Uterus (tissue), 2 donors: ENCODE results near the gene EFHC1.

Experiments used
- CTCF ChIP-seq, 4 experiments: fragments of 200-600 bp in 2 of 4; fragments of 450-650 bp in 2 of 4; sonication (generic) in 2 of 4; IDR thresholded peaks; one replicate each; pipeline ENCODE4 v1.5.1; 2016 to 2019; ENCODE audit warnings: antibody characterized with exemption in 4 of 4, mild to moderate bottlenecking in 2 of 4, moderate library complexity in 1 of 4
- POLR2A ChIP-seq, 2 donors: fragments of 450-650 bp; IDR thresholded peaks; one replicate each; pipeline ENCODE4 v1.6.1; 2016; ENCODE audit warnings: antibody characterized with exemption in 2 of 2, mild to moderate bottlenecking in 1 of 2, moderate library complexity in 1 of 2

GRCh38 chr6:52416629-52417151, 3.5 kb upstream of the EFHC1 start:
- TF ChIP-seq POLR2A (IDR thresholded peaks at IDR 0.05) (no peak), CTCF (IDR thresholded peaks at IDR 0.05) (peak; percentile 72 to 93 (median 83))
